ENCODE results near the gene PPARD.
A peak's percentile ranks its signal among the peaks of the same experiment; 100 is the strongest.
"Not testable (repeated sequence)": the region's sequence is repeated elsewhere in the genome, so short reads cannot be mapped to it uniquely, and the experiment has no call there.

PPARD gene

GRCh38 chr6:35312807-35313206 is 29.6 kb upstream of the PPARD start:
- DNase-seq, result no peak

- no peak for DNase-seq
Measured at GRCh38 chr6:35317483-35318195, 24.7 kb upstream of the PPARD start.

GRCh38 chr6:35318196-35319171 is 23.9 kb upstream of the PPARD start:
- no peak for DNase-seq

- no peak for DNase-seq
Measured at GRCh38 chr6:35319346-35320030, 22.9 kb upstream of the PPARD start.

GRCh38 chr6:35320031-35320410 is 22.3 kb upstream of the PPARD start:
- DNase-seq, result no peak

GRCh38 chr6:35321091-35321490 is 21.3 kb upstream of the PPARD start:
- DNase-seq, result no peak

- DNase-seq, result peak; percentile 80
Measured at GRCh38 chr6:35327349-35328027, 14.9 kb upstream of the PPARD start.

GRCh38 chr6:35328108-35328723 is 14.1 kb upstream of the PPARD start:
- DNase-seq, result no peak

- not testable (repeated sequence) for DNase-seq
Measured at GRCh38 chr6:35328965-35329364, 13.4 kb upstream of the PPARD start.

DNA sequence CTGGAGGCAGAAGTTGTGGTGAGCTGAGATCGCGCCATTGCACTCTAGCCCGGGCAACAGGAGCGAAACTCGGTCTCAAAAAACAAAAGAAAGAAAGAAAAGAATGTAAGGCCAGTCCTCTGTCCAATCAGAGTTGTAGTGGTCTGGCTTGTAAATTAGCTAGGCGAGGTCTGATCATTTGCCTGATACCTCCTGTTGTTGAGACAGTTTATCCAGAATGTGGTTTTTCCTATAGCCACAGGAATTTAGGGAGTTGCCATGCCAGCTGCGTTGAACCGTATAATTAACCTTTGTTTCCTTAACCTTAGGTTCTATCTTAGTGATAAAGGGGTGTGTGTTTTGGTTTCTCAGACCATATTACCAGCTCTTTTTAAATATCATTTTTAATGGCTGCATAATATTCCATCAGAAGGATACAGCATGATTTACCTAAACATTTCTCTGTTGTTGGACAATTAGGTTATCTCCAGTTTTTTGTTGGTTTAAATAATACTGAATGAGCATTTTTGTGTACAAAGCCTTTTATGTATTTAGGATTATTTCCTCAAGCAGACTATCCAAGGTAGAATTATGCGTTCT is 11.7 kb upstream of the PPARD start:
- DNase-seq, result no peak

DNA sequence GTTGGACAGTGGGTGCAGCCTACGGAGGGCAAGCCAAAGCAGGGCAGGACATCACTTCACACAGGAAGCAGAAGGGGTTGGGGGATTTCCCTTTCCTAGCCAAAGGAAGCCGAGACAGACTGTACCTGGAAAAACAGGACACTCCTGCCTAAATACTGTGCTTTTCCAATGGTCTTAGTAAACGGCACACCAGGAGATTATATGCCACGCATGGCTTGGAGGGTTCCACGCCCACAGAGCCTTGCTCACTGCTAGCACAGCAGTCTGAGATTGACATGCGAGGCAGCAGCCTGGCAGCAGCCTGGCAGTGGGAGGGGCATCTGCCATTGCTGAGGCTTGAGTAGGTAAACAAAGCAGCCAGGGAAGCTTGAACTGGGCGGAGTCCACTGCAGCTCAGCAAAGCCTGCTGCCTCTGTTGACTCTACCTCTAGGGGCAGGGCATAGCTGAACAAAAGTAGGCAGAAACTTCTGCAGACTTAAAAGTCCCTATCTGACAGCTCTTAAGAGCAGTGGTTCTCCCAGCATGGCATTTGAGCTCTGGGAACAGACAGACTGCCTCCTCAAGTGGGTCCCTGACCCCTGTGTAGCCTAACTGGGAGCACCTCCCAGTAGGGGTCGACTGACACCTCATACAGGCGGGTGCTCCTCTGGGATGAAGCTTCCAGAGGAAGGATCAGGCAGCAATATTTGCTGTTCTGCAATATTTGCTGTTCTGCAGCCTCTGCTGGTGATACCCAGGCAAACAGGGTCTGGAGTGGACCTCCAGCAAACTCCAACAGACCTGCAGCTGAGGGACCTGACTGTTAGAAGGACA is 10.1 kb upstream of the PPARD start:
- DNase-seq, result peak; percentile 59

DNA sequence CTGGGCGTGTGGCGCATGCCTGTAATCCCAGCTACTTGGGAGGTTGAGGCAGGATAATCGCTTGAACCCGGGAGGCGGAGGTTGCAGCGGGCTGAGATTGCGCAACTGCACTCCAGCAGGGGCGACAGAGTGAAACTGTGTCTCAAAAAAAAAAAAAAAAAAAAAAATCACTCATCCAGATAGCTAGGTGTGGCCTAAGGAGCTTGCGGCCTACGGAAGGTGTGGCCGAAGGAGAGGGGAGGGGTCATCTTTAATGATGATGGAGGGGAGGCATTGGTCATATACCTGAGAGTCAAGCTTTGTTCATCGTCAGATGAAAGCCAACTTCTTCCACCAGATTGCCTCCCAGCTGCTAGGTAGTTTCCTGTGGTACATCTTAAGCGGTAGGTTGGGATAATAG is 801 bp upstream of the PPARD start:
- no peak for DNase-seq

- no peak for DNase-seq
Measured at GRCh38 chr6:35343092-35343834, 905 bp downstream of the PPARD start.

DNA sequence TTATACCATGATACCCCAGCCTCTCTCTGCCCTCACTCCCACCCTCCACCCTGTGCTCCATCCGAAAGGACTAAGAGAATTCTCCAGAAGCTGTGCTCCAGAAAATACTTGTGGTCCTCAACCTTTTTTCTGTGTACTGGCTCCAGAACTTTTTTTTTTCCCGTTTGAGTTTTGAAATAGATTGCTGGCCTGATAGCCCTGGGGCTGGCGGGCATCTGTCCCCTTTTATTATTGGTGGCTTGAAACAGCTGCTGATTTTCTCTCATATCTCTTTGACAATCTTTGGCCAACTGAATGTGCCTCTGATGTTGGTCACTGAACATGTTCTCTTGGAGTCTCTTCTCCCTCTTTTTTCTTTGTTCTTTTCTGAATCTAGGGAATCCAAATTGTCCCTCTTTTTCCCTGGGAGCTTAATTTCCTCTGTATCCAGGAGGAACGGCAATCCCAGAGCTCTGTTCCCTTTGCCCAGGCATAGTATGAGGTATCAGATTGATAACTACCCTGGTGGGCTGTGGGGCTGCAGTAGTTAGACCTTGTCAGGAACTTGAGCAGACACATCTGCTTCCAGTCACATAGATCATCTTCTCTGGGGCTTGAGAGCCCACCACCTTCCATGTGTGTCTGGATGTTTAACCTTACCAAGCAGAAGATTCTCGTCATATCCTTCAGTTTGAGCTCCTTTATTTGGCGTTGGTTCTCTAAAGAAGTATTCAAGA is 1.6 kb downstream of the PPARD start:
- no peak for DNase-seq

GRCh38 chr6:35351422-35351821 is 9.1 kb downstream of the PPARD start:
- no peak for DNase-seq

- no peak for DNase-seq
Measured at GRCh38 chr6:35352735-35353134, 10.4 kb downstream of the PPARD start.

DNA sequence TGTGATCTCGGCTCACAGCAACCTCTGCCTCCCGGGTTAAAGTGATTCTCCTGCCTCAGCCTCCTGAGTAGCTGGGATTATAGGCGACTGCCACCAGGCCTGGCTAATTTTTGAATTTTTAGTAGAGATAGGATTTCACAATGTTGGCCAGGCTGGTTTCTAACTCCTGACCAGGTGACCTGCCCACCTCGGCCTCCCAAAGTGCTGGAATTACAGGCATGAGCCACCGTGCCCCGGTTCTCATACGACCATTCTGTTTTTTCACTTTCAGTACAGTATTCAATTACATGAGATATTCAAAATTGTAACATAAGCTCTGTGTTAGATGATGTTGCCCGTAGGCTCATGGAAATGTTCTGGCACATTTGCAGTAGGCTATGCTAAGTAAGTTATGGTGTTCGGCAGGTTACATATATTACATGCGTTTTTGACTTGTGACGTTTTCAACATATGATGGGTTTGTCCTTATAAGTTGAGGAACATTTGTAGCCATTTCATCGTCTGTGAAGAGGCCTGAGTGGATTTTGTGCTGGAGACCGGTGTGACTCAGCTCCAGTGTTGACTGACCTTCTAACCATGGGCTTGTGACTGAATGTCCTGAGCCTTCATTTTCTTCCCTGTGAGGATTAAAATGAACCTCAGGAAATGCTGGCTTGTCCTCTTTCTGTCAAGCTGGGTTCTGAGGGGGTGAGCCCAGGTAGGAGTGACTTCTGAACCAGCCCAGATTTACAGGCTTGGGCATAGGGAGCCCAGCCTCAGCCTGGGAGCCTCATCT is 12.2 kb downstream of the PPARD start:
- DNase-seq, result no peak

DNA sequence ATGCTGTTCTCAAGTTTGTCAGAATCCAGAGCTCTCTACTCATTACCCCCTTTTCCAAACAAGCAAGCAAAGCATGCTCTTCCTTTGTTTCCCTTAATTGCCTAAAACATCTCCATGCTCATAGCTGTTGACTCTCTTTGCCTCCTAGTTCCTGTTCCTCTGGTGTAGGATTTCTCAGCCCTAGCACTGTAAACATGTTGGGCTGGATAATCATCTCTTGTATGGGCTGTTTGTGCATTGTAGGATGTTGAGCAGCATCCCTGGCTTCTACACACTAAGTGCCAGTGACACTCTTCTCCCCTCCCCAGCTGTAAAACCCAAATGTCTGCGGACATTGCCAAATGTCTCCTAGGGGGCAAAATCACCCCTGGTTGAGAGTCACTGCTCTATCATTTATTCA is 14.0 kb downstream of the PPARD start:
- no peak for DNase-seq

- DNase-seq, result no peak
Measured at GRCh38 chr6:35357677-35358076, 15.3 kb downstream of the PPARD start.

Measured in stimulated activated CD8-positive, alpha-beta memory T cell treated with anti-CD3 and anti-CD28 coated beads, Interleukin-4, amount 100 ng/mL, for 48 hours (primary cell).